ENCODE measurements around the gene WBP2. TPM values are rescaled to one million over a fixed set of nuclear protein-coding genes. Genes with fewer than 3 reads are reported as not detected.
A peak's percentile ranks its signal among the peaks of the same experiment; 100 is the strongest.

WBP2 gene
- total RNA-seq, 2 experiments from 2014 or later, result 79.1 to 80.6 TPM

DNA sequence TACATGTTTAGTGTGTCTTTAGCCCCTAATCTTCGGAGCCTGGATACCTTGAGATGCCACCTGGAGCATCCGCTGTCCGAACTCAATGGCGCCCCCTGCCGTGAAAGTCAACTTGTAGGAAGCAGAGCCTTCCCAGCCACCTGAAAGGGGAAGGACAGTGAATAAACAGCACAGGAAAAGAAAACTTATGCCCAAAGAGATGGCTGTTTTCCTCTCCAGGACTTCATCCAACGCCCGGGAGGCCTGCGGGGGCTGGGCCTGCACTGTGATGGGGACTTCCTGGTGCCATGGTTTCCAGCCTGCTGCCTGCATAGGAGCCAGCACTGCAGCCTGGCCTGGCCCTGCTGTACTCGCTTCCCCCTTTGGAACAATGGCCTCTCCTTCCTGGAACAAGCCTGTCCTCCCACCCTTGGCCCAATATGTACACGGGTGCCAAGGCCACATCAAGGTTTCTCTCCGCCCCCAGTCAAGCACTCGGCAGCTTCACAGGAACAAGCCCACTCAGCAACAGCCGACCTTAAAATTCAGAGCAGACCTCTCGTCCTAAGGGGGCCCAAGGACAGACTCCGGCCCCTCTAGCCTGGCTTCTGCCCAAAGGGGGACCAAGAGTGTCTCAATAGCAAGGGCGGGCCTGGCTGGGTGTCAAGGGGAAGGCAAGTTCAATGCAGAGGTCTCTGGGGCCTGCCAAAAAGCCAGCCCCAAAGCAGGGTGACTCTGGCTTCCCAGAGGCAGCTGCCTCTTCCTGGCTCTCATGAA, 6.4 kb downstream of the WBP2 start:
- CTCF ChIA-PET, result interaction anchor here (0.6 to 5.2 kb wide), 25 partner anchors 9 to 680 kb away, joined by 3 to 32 read pairs (median 6); partner anchors contain the start of genes GALK1, TRIM47, TRIM65 and UNK
- intact Hi-C loops (cut with micrococcal nuclease), result no loop called here
- Mint-ChIP-seq H3K9me3 (no peaks in the 10 kb centered on the region), H3K4me3 (no peak overlapping the region), H3K27ac (peak overlapping the region; percentile 36), H3K4me1 (ENCODE audit: low read depth) (peaks cover 22% of the 10 kb centered on the region), H3K36me3 (peaks cover 23% of the 10 kb centered on the region), H3K27me3 (no peaks in the 10 kb centered on the region)
- POLR2A ChIA-PET, result interaction anchor here (0.9 to 1.0 kb wide), 2 partner anchors 62 to 73 kb away, joined by 4 read pairs; no protein-coding TSS in a partner anchor
- peak; percentile 88 for DNase-seq

GRCh38 chr17:75847614-75848522, 7.3 kb downstream of the WBP2 start:
- peaks cover 19% of the 10 kb centered on the region for H3K4me1 Mint-ChIP-seq (ENCODE audit: low read depth)
- intact Hi-C loops (cut with micrococcal nuclease), result no loop called here
- ChIA-PET POLR2A (interaction anchor here (1.0 kb wide), 1 partner anchor 61 kb away, joined by 4 read pairs; no protein-coding TSS in a partner anchor), CTCF (interaction anchor here (0.6 to 5.2 kb wide), 24 partner anchors 7 to 98 kb away, joined by 3 to 45 read pairs (median 6); partner anchors contain the start of genes GALK1, TRIM47, TRIM65 and UNK)
- H3K9me3 Mint-ChIP-seq, result no peaks in the 10 kb centered on the region
- peak overlapping the region; percentile 36 for H3K27ac Mint-ChIP-seq
- no peaks in the 10 kb centered on the region for H3K27me3 Mint-ChIP-seq
- no peak overlapping the region for H3K4me3 Mint-ChIP-seq
- H3K36me3 Mint-ChIP-seq, result peaks cover 27% of the 10 kb centered on the region
- no peak for DNase-seq

DNA sequence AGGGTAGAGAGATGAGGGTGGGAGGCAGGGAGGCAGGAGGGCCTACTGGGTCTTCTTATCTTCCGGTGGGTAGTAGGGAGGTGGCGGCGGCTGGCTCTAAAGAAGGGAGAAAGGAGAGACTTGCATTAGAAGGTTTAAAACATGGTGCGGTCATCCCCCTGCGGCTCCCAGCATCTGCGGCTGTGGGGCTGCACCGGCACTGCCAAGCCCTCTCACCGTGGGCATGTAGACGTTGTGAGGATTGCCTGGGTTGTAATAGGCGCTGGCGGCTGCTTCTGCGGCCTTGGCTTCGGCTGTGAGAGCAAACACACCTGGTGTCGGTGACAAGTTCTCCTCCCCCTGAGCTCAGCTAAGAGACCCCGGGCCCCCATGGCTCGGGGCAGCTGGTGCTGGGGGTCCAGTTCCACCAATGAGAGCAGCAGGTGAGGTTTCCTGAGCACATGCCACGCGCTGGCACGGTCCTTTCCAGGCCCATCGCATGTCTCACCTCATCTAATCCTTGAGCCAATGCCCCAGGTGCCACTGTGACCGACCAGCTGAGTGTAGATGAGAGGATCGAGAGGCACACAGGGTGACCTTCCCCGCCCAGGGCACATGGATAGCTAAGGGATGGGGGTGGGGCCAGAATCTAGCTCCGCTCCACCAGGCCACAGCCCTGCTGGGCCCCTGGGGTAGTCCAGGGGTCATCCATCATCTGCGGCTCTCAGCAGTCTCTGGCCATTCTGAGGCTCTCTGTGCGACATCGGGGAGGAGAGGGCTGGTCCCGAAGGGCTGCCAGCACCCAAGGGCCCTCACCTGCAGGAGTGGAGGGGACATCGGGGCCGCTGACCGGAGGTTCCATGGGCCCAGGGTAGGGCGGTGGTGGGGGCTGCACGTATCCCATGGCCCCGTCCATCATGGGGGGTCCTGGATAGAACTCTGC, 8.2 kb downstream of the WBP2 start:
- H3K4me3 Mint-ChIP-seq, result no peak overlapping the region

GRCh38 chr17:75845933-75846691, 9.0 kb downstream of the WBP2 start:
- intact Hi-C loops (cut with micrococcal nuclease), result loop anchor here (1.0 kb wide), 1 partner anchor 14 kb away; no protein-coding TSS in a partner anchor
- no peaks in the 10 kb centered on the region for H3K27me3 Mint-ChIP-seq
- POLR2A ChIA-PET, result interaction anchor here (1.3 to 3.1 kb wide), 2 partner anchors 9 to 12 kb away, joined by 4 to 26 read pairs; partner anchors contain the start of gene WBP2
- peak overlapping the region; percentile 47 for H3K27ac Mint-ChIP-seq
- peaks cover 21% of the 10 kb centered on the region for H3K4me1 Mint-ChIP-seq (ENCODE audit: low read depth)
- no peaks in the 10 kb centered on the region for H3K9me3 Mint-ChIP-seq
- no peak overlapping the region for H3K4me3 Mint-ChIP-seq
- CTCF ChIA-PET, result interaction anchor here (1.0 to 5.2 kb wide), 9 partner anchors 9 to 92 kb away, joined by 4 to 45 read pairs (median 14); partner anchors contain the start of genes GALK1, UNK and WBP2
- H3K36me3 Mint-ChIP-seq, result peaks cover 26% of the 10 kb centered on the region
- no peak for DNase-seq

More for the DNA sequence above, 8.2 kb downstream of the WBP2 start:
- CTCF ChIA-PET, result interaction anchor here (0.6 to 5.2 kb wide), 18 partner anchors 8 to 97 kb away, joined by 3 to 45 read pairs (median 8); partner anchors contain the start of genes GALK1, UNK and WBP2
- peaks cover 26% of the 10 kb centered on the region for H3K36me3 Mint-ChIP-seq
- POLR2A ChIA-PET, result no interaction called here
- peak overlapping the region; percentile 18 for H3K27ac Mint-ChIP-seq
- intact Hi-C loops (cut with micrococcal nuclease), result no loop called here
- H3K9me3 Mint-ChIP-seq, result no peaks in the 10 kb centered on the region
- no peaks in the 10 kb centered on the region for H3K27me3 Mint-ChIP-seq
- H3K4me1 Mint-ChIP-seq (ENCODE audit: low read depth), result peaks cover 21% of the 10 kb centered on the region
- DNase-seq, result no peak

DNA sequence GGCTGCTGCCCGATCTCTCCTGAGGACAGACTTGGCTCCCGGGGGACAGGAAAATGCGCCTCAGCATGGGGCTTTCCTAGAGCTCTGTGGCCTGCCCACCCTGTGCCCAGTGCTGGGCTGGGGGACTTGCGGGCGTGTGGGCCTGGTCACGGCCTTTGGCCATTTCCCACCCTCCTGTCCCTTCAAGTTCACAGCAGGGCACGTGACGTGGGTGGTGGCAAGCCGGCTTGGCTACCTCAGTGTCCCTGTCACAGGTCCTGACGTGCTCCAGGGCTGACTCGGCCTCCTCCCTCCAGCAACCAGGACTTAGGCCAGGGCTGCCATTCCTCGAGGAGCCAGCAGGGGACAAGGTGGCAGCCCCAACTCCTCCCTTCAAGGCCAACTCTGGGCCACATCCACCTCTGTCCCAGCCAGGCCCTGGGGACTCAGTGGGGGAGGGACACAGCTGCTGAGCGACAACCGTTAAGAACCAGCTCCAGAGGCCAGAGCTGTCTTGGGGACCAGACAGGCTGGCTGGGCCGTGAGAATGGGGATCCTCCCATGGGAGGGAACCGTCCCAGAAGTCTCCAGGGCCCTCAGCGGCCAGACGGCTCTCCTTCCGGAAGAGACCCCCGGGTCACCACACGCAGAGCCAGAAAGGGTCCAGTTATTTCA, 9.9 kb downstream of the WBP2 start:
- Mint-ChIP-seq H3K9me3 (no peaks in the 10 kb centered on the region), H3K27ac (peak overlapping the region; percentile 95), H3K4me3 (peak overlapping the region; percentile 57), H3K36me3 (peaks cover 26% of the 10 kb centered on the region), H3K27me3 (no peaks in the 10 kb centered on the region), H3K4me1 (ENCODE audit: low read depth) (peaks cover 21% of the 10 kb centered on the region)
- intact Hi-C loops (cut with micrococcal nuclease), result loop anchor here (1.0 kb wide), 1 partner anchor 13 kb away; no protein-coding TSS in a partner anchor
- CTCF ChIA-PET, result interaction anchor here (0.6 to 5.1 kb wide), 11 partner anchors 10 to 246 kb away, joined by 3 to 45 read pairs (median 5); partner anchors contain the start of gene WBP2
- POLR2A ChIA-PET, result interaction anchor here (0.5 to 3.1 kb wide), 6 partner anchors 10 to 440 kb away, joined by 3 to 26 read pairs (median 4); partner anchors contain the start of genes GRB2 and WBP2
- DNase-seq, result peak; percentile 83

DNA sequence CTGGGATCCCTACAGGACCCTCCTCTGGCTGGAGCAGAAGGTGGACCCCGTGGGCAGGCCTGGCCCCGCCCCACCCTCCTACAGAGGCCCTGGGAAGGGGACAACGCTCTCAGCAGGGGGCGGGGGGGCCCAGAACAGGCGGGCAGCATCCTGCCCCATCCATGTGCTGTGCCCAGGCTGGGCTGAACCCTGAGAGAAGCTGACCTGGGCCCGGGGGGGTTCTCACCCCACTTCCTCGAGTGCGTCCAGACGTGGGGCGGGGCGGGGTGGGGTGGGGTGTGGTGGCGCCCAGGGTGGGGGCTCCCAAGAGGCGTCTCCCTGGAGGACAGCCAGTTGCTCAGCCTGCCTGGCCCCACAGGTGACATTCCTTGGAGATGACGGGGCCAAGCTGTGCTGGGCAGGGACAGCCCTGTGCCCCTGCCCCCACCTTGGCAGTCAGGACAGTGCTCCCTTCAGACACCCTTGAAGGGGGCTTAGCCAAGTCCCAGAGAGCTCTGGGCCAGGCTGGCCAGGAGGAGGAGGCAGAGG, 10.5 kb downstream of the WBP2 start:
- ChIA-PET POLR2A (interaction anchor here (0.5 to 3.1 kb wide), 8 partner anchors 11 to 439 kb away, joined by 3 to 26 read pairs (median 6); partner anchors contain the start of genes GRB2, TRIM65 and WBP2), CTCF (interaction anchor here (0.6 to 5.1 kb wide), 12 partner anchors 10 to 246 kb away, joined by 3 to 45 read pairs (median 5); partner anchors contain the start of gene WBP2)
- peak overlapping the region; percentile 93 for H3K4me3 Mint-ChIP-seq
- peak overlapping the region; percentile 95 for H3K27ac Mint-ChIP-seq
- peaks cover 27% of the 10 kb centered on the region for H3K36me3 Mint-ChIP-seq
- peaks cover 21% of the 10 kb centered on the region for H3K4me1 Mint-ChIP-seq (ENCODE audit: low read depth)
- no peaks in the 10 kb centered on the region for H3K27me3 Mint-ChIP-seq
- intact Hi-C loops (cut with micrococcal nuclease), result loop anchor here (1.0 kb wide), 1 partner anchor 12 kb away; no protein-coding TSS in a partner anchor
- peak; percentile 56 for DNase-seq
- H3K9me3 Mint-ChIP-seq, result no peaks in the 10 kb centered on the region

DNA sequence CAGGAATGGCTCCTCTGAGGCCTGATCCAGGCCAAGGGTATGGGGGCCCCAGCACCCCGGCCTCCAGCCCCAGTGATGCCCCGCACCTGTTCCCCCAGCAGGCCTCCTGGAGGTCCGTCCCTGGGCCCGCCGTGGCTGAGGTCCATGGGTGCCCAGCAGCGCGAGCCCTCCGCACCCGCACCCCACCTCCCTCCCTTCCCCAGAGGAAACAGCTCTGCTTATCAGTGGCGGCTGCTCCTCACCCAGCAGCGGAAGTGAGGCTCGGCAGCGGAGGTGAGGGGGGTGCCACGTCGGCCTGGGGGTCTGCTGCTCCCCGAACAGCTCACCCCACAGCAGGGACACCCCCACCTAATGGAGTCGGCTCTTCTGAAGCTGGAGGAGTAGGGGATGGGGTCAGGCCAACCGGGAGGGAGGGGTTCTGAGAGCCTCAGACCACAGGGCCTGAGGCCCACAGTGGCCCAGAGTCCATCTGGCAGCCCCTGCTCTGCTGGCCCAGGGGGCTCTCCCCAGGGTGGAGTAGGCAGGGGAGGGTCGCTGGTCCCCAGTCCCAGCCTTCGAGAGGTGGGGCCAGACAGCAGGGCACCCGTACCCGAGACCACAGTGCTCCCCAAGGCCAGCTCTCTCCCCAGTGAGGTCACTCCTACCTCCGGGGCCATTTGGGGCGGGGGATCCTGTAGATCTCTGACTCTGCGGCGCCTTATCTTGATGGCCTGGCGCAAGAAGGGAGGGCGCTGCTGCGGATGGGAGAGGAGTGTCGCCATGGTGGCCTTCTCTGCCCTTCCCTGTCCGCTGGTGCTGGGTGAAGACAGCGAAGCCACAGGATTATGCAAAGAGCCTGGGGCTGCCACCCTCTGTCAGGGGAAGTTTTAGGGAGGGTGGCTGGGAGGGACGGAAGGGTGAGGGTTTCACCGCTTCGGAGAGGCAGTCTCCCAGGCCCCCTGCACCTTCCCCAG, 11.3 kb downstream of the WBP2 start, which contains the start of gene UNC13D:
Gene UNC13D, minus strand, starts transcription at position 828 of the 953 bp plus-strand sequence. Its CDS starts 67 bp downstream, at position 761.
- peak; percentile 72 for DNase-seq
- peaks cover 30% of the 10 kb centered on the region for H3K36me3 Mint-ChIP-seq
- intact Hi-C loops (cut with micrococcal nuclease), result loop anchor here (1.0 kb wide), 1 partner anchor 11 kb away; the partner anchor contains the start of gene WBP2
- H3K4me3 Mint-ChIP-seq, result peak within 1 kb of the TSS; percentile 93
- no peaks in the 10 kb centered on the region for H3K9me3 Mint-ChIP-seq
- peak within 1 kb of the TSS; percentile 95 for H3K27ac Mint-ChIP-seq
- ChIA-PET CTCF (interaction anchor here (0.7 to 5.1 kb wide), 12 partner anchors 11 to 91 kb away, joined by 3 to 45 read pairs (median 4); partner anchors contain the start of genes TRIM47, TRIM65 and WBP2), POLR2A (interaction anchor here (0.7 to 3.1 kb wide), 9 partner anchors 10 to 68 kb away, joined by 3 to 26 read pairs (median 5); partner anchors contain the start of genes TRIM65 and WBP2)
- H3K27me3 Mint-ChIP-seq, result no peaks in the 10 kb centered on the region
- peaks cover 20% of the 10 kb centered on the region for H3K4me1 Mint-ChIP-seq (ENCODE audit: low read depth)

GRCh38 chr17:75842963-75843576, 12.1 kb downstream of the WBP2 start:
- ChIA-PET CTCF (interaction anchor here (0.7 to 5.1 kb wide), 9 partner anchors 12 to 90 kb away, joined by 3 to 45 read pairs (median 3); partner anchors contain the start of genes TRIM47, TRIM65 and WBP2), POLR2A (interaction anchor here (1.1 to 3.1 kb wide), 7 partner anchors 10 to 64 kb away, joined by 3 to 26 read pairs (median 6); partner anchors contain the start of genes TRIM65 and WBP2)
- H3K27me3 Mint-ChIP-seq, result no peaks in the 10 kb centered on the region
- H3K36me3 Mint-ChIP-seq, result peaks cover 25% of the 10 kb centered on the region
- H3K9me3 Mint-ChIP-seq, result no peaks in the 10 kb centered on the region
- peak overlapping the region; percentile 95 for H3K27ac Mint-ChIP-seq
- intact Hi-C loops (cut with micrococcal nuclease), result loop anchor here (1.0 kb wide), 1 partner anchor 12 kb away; the partner anchor contains the start of gene WBP2
- H3K4me1 Mint-ChIP-seq (ENCODE audit: low read depth), result peaks cover 15% of the 10 kb centered on the region
- H3K4me3 Mint-ChIP-seq, result peak overlapping the region; percentile 93
- DNase-seq, result peak; percentile 42

All from activated CD4-positive, alpha-beta memory T cell treated with anti-CD3 and anti-CD28 coated beads for 36 hours (primary cell).